Measurements from ENCODE around the gene CYP24A1.

DNA sequence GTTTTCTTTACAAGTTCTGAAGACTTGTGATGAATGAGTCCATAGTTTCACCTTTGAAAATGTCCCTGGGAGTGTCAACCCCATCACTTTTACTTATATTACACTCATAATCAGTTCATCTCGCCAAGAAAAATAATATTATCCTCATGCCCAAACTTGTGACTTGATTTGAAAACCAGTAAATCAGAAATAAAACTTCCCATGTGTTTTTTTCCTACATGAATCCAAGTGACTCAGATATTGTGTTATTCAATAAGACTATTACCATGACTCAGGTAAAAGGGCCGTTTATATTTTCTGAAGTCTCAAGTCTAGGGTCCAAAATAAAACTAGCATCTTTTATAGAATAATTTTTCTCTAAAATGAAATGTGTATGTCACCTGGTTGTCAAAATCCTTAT lies 15.8 kb upstream of the CYP24A1 start:
- TF ChIP-seq POLR2A (IDR thresholded peaks at IDR 0.05) = no peak
- no peak for TF ChIP-seq CTCF (IDR thresholded peaks at IDR 0.05)

Data from gastroesophageal sphincter (tissue), 3 donors.